ENCODE results near the gene NEIL1. TPM values are rescaled to one million over a fixed set of nuclear protein-coding genes. Genes with fewer than 3 reads are reported as not detected.
"Not testable (repeated sequence)": the region's sequence is repeated elsewhere in the genome, so short reads cannot be mapped to it uniquely, and the experiment has no call there.

NEIL1 gene
- total and polyA plus RNA-seq, 2 donors (not counting 1 experiment from before 2014, with no cell fraction given), result 0.68 to 6.3 TPM

DNA sequence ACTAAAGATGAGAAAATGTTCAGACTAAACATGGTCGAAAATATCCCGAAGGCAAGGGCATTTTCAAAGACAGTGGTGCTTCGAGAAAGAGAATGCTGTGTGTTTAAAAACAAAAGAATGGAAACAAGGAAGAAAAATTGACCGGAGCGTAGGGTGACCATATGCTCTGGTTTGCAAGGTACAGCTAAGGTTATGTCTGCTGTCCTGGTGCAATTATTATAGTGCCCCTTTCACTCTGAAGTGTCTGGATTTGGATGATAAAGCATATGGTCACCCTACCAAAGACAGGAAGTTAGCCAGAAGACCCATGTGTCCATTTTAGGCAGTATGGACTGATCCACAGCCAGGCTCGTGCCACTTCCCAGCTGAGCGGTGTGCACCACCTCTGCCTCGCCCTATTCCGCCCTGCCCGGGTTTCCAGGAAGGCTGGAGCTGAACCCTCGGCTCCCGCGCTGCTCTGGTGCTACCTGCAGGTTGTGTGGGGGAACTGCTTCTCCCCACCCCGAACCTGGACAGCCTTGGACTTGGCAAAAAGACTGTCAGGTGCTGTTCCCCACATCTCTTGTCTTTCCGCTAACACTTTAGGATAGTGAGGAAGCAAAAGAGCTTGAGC, 39.0 kb upstream of the NEIL1 start:
- Histone ChIP-seq H3K4me3 (replicated peaks in 1 of 4; ENCODE audit: control extremely low read depth in 1 of 4, insufficient read depth in 1 of 4, low read depth in 3 of 4, low read length in 4 of 4) (no peak overlapping the region), H3K79me2 (ENCODE audit: control insufficient read depth, insufficient read depth, low read length) (no peaks in the 10 kb centered on the region), H3K4me2 (ENCODE audit: extremely low read depth, insufficient read depth, low read length) (no peak overlapping the region), H3K9me3 (ENCODE audit: control insufficient read depth, insufficient read depth, low read depth, low read length) (no peaks in the 10 kb centered on the region), H3K36me3 (ENCODE audit: control insufficient read depth, insufficient read depth, low read length) (no peaks in the 10 kb centered on the region), H3K27me3 (ENCODE audit: control insufficient read depth, insufficient read depth, low read length) (peaks cover 19% of the 10 kb centered on the region), H2AFZ (ENCODE audit: low read length) (no peak overlapping the region), H3K27ac (ENCODE audit: insufficient read depth, low read length) (no peak overlapping the region), H4K20me1 (ENCODE audit: control insufficient read depth, extremely low read depth, insufficient read depth, low read length) (no peaks in the 10 kb centered on the region), H3K9ac (ENCODE audit: insufficient read depth, low read length) (no peak overlapping the region), H3K4me1 (ENCODE audit: control insufficient read depth, extremely low read depth, insufficient read depth, low read length) (no peaks in the 10 kb centered on the region)
- no peak for DNase-seq (ENCODE audit: low read depth in 2 of 2)
- TF ChIP-seq, protein P1, sequence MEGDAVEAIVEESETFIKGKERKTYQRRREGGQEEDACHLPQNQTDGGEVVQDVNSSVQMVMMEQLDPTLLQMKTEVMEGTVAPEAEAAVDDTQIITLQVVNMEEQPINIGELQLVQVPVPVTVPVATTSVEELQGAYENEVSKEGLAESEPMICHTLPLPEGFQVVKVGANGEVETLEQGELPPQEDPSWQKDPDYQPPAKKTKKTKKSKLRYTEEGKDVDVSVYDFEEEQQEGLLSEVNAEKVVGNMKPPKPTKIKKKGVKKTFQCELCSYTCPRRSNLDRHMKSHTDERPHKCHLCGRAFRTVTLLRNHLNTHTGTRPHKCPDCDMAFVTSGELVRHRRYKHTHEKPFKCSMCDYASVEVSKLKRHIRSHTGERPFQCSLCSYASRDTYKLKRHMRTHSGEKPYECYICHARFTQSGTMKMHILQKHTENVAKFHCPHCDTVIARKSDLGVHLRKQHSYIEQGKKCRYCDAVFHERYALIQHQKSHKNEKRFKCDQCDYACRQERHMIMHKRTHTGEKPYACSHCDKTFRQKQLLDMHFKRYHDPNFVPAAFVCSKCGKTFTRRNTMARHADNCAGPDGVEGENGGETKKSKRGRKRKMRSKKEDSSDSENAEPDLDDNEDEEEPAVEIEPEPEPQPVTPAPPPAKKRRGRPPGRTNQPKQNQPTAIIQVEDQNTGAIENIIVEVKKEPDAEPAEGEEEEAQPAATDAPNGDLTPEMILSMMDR (conservative IDR thresholded peaks at IDR 0.05 in 1 of 2, IDR thresholded peaks at IDR 0.05 in 1 of 2; ENCODE audit: low read depth in 1 of 2, low read length in 2 of 2), result peak in 1 of 2 donors; percentile 22
- no peak for TF ChIP-seq EZH2 (IDR thresholded peaks at IDR 0.05; ENCODE audit: low read length, missing control alignments)

DNA sequence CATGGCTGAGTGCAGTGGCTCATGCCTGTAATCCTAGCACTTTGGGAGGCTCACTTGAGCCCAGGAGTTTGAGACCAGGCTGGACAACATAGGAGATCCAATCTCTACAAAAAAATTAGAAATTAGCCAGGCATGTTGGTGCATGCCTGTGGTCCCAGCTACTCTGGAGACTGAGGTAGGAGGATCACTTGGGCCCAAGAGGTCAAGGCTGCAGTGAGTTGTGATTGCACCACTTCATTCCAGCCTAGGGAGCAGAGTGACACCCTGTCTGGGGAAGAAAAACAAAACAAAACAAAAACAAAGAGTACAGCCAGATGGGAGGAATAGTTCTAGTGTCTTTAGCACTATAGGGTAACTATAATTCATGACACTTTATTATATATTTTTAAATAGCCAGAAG, 37.1 kb upstream of the NEIL1 start:
- no peaks in the 10 kb centered on the region for H3K79me2 ChIP-seq (ENCODE audit: control insufficient read depth, insufficient read depth, low read length)
- H3K9me3 ChIP-seq (ENCODE audit: control insufficient read depth, insufficient read depth, low read depth, low read length), result no peaks in the 10 kb centered on the region
- no peak overlapping the region for H3K27ac ChIP-seq (ENCODE audit: insufficient read depth, low read length)
- H3K4me1 ChIP-seq (ENCODE audit: control insufficient read depth, extremely low read depth, insufficient read depth, low read length), result no peaks in the 10 kb centered on the region
- DNase-seq (ENCODE audit: low read depth in 2 of 2), result peak in 1 of 2 donors; percentile 15
- no peak overlapping the region for H3K4me2 ChIP-seq (ENCODE audit: extremely low read depth, insufficient read depth, low read length)
- H3K27me3 ChIP-seq (ENCODE audit: control insufficient read depth, insufficient read depth, low read length), result peaks cover 15% of the 10 kb centered on the region
- no peak overlapping the region for H3K9ac ChIP-seq (ENCODE audit: insufficient read depth, low read length)
- no peaks in the 10 kb centered on the region for H3K36me3 ChIP-seq (ENCODE audit: control insufficient read depth, insufficient read depth, low read length)
- no peak overlapping the region for H3K4me3 ChIP-seq (replicated peaks in 1 of 4; ENCODE audit: control extremely low read depth in 1 of 4, insufficient read depth in 1 of 4, low read depth in 3 of 4, low read length in 4 of 4)
- H2AFZ ChIP-seq (ENCODE audit: low read length), result no peak overlapping the region
- TF ChIP-seq EZH2 (IDR thresholded peaks at IDR 0.05; ENCODE audit: low read length, missing control alignments), result no peak
- TF ChIP-seq, protein P1 (conservative IDR thresholded peaks at IDR 0.05 in 1 of 2, IDR thresholded peaks at IDR 0.05 in 1 of 2; ENCODE audit: low read depth in 1 of 2, low read length in 2 of 2), result no peak
- no peaks in the 10 kb centered on the region for H4K20me1 ChIP-seq (ENCODE audit: control insufficient read depth, extremely low read depth, insufficient read depth, low read length)

GRCh38 chr15:75312548-75312947, 34.3 kb upstream of the NEIL1 start:
- H3K27me3 ChIP-seq (ENCODE audit: control insufficient read depth, insufficient read depth, low read length), result peaks cover 15% of the 10 kb centered on the region
- H3K4me1 ChIP-seq (ENCODE audit: control insufficient read depth, extremely low read depth, insufficient read depth, low read length); H3K4me3 ChIP-seq (replicated peaks in 1 of 4; ENCODE audit: control extremely low read depth in 1 of 4, insufficient read depth in 1 of 4, low read depth in 3 of 4, low read length in 4 of 4); H3K9me3 ChIP-seq (ENCODE audit: control insufficient read depth, insufficient read depth, low read depth, low read length); H3K4me2 ChIP-seq (ENCODE audit: extremely low read depth, insufficient read depth, low read length); H3K36me3 ChIP-seq (ENCODE audit: control insufficient read depth, insufficient read depth, low read length); H3K27ac ChIP-seq (ENCODE audit: insufficient read depth, low read length); H3K9ac ChIP-seq (ENCODE audit: insufficient read depth, low read length); H3K79me2 ChIP-seq (ENCODE audit: control insufficient read depth, insufficient read depth, low read length); H4K20me1 ChIP-seq (ENCODE audit: control insufficient read depth, extremely low read depth, insufficient read depth, low read length); H2AFZ ChIP-seq (ENCODE audit: low read length): not testable (repeated sequence)
- peak; percentile 31 to 51 for DNase-seq (ENCODE audit: low read depth in 2 of 2)

Data from fibroblast of lung (primary cell).